HepG2 (cell line): Measurements from ENCODE around the gene ANKRD55. TPM values are rescaled to one million over a fixed set of nuclear protein-coding genes. Genes with fewer than 3 reads are reported as not detected.
A peak's percentile ranks its signal among the peaks of the same experiment; 100 is the strongest.

ENCODE experiments used
- ARID5B ChIP-seq: IDR thresholded peaks from 2 replicates; pipeline ENCODE4 v1.4.0; 2020; ENCODE audit warnings: mild to moderate bottlenecking, missing genetic modification reagents
- BCL6 ChIP-seq: IDR thresholded peaks from 2 replicates; pipeline ENCODE4 v1.6.1; 2016; ENCODE audit warnings: missing genetic modification reagents, missing compliant biosample characterization
- CSRNP1 ChIP-seq: sonication (generic); formaldehyde crosslinking; IDR thresholded peaks from 2 replicates; pipeline ENCODE4 v1.8.1; 2023; ENCODE audit warnings: mild to moderate bottlenecking, missing genetic modification reagents
- ETV5 ChIP-seq: IDR thresholded peaks from 2 replicates; pipeline ENCODE4 v1.6.1; 2018; ENCODE audit warnings: missing biosample characterization, missing genetic modification reagents, inconsistent platforms, borderline replicate concordance
- FUBP1 ChIP-seq: sonication (generic); formaldehyde crosslinking; IDR thresholded peaks from 2 replicates; pipeline ENCODE4 v1.5.1; 2020; ENCODE audit warnings: missing genetic modification reagents, mild to moderate bottlenecking, borderline replicate concordance
- HIVEP1 ChIP-seq: sonication (generic); formaldehyde crosslinking; IDR thresholded peaks from 2 replicates; pipeline ENCODE4 v1.4.0; 2020; ENCODE audit warnings: mild to moderate bottlenecking, missing genetic modification reagents
- KAT2B ChIP-seq: fragments of 150-350 bp; IDR thresholded peaks from 2 replicates; pipeline ENCODE4 v1.6.1; 2014; ENCODE audit warnings: low read depth, low read length, borderline replicate concordance
- MIER3 ChIP-seq: IDR thresholded peaks from 2 replicates; pipeline ENCODE4 v1.6.1; 2016; ENCODE audit warnings: missing compliant biosample characterization, borderline replicate concordance
- NCOR1 ChIP-seq: fragments of 200-600 bp; sonication (generic); IDR thresholded peaks from 2 replicates; pipeline ENCODE4 v1.7.0; 2017; ENCODE audit warnings: antibody characterized with exemption, low read length, borderline replicate concordance
- NR2F2 ChIP-seq: IDR thresholded peaks from 2 replicates; pipeline ENCODE4 v1.6.1; 2012; ENCODE audit warnings: low read depth, inconsistent platforms, borderline replicate concordance
- PBX2 ChIP-seq: IDR thresholded peaks from 2 replicates; pipeline ENCODE4 v1.6.1; 2016; ENCODE audit warnings: control low read depth
- RFXAP ChIP-seq: sonication (generic); formaldehyde crosslinking; IDR thresholded peaks from 2 replicates; pipeline ENCODE4 v1.4.0; 2020; ENCODE audit warnings: missing genetic modification reagents, borderline replicate concordance
- THAP7 ChIP-seq: sonication (generic); formaldehyde crosslinking; IDR thresholded peaks from 2 replicates; pipeline ENCODE4 v1.8.1; 2023; ENCODE audit warnings: mild to moderate bottlenecking, missing genetic modification reagents
- TOE1 ChIP-seq: sonication (generic); formaldehyde crosslinking; IDR thresholded peaks from 2 replicates; pipeline ENCODE4 v1.4.0; 2020; ENCODE audit warnings: mild to moderate bottlenecking, missing genetic modification reagents
- ZNF615 ChIP-seq: sonication (generic); formaldehyde crosslinking; IDR thresholded peaks from 2 replicates; pipeline ENCODE4 v1.5.0; 2020; ENCODE audit warnings: mild to moderate bottlenecking, missing genetic modification reagents, borderline replicate concordance
- ZNF639 ChIP-seq: conservative IDR thresholded peaks from 2 replicates; pipeline ENCODE4 v1.6.1; 2018; ENCODE audit warnings: missing genetic modification reagents
- ZNF784 ChIP-seq: sonication (generic); formaldehyde crosslinking; IDR thresholded peaks from 2 replicates; pipeline ENCODE4 v1.5.1; 2020; ENCODE audit warnings: missing genetic modification reagents, mild to moderate bottlenecking, borderline replicate concordance
- polyA plus RNA-seq, 8 experiments: library from polyadenylated mRNA; depleted of rRNA in 3 of 8; stranded (reverse) in 7 of 8; unstranded in 1 of 8; fragments of >200 nt; fragmentation: Illumina TruSeq in 4 of 8; extraction: Trizol in 4 of 8; gene quantifications; 2 replicates each; pipeline versions ENCODE4 v1.2.1 to v1.2.3, GENCODE V29; 2011 to 2016; ENCODE audit warnings: low read depth in 4 of 8, missing spikeins in 1 of 8, mixed read lengths in 1 of 8; ENCODE audit not compliant: insufficient read depth in 1 of 8
- total RNA-seq, 5 experiments: library from RNA; depleted of rRNA; stranded (reverse); fragments of >200 nt; fragmentation: Illumina TruSeq; extraction: Trizol; gene quantifications; 2 replicates each; pipeline ENCODE4 v1.2.3, GENCODE V29; 2016; ENCODE audit warnings: low read depth in 1 of 5

ANKRD55 gene
- total and polyA plus RNA-seq, 2 of the 13 experiments (the other 11 are each of a cell fraction or from before 2014, with no cell fraction given) = 0.11 to 0.28 TPM

- no peak for TF ChIP-seq CSRNP1 (CRISPR knock-in tag)
- peak; percentile 90 for TF ChIP-seq BCL6 (CRISPR knock-in tag)
- TF ChIP-seq ETV5 = peak; percentile 96
- peak; percentile 73 for TF ChIP-seq PBX2
- TF ChIP-seq ZNF639 (CRISPR knock-in tag) = no peak
- no peak for TF ChIP-seq FUBP1 (CRISPR knock-in tag)
- TF ChIP-seq ARID5B = peak; percentile 99
- TF ChIP-seq NCOR1 = peak; percentile 78; the same call in 1 of the 2 replicates
- TF ChIP-seq RFXAP (CRISPR knock-in tag) = peak; percentile 42; the same call in 1 of the 2 replicates
- TF ChIP-seq TOE1 (CRISPR knock-in tag) = no peak
- peak; percentile 85 for TF ChIP-seq NR2F2
- TF ChIP-seq HIVEP1 (CRISPR knock-in tag) = no peak; the same call in 1 of the 2 replicates
- no peak for TF ChIP-seq ZNF615 (CRISPR knock-in tag)
- no peak for TF ChIP-seq KAT2B
- peak; percentile 92; the same call in 1 of the 2 replicates for TF ChIP-seq MIER3 (CRISPR knock-in tag)
- TF ChIP-seq ZNF784 (CRISPR knock-in tag) = no peak
- TF ChIP-seq THAP7 (CRISPR knock-in tag) = no peak
Measured at GRCh38 chr5:56123531-56124243, 109.4 kb downstream of the ANKRD55 start (continued).
